RWPE1 (cell line): ENCODE data around the gene ZCCHC14.

Experiments
- CTCF ChIA-PET: fragments of 350-600 bp; sonication (Branson Sonifier 250); formaldehyde crosslinking; extraction: SDS; loops from one replicate; lab custom pipeline; 2021; lab: Yijun Ruan, JAX
- POLR2A ChIA-PET: fragments of 400-600 bp; formaldehyde crosslinking; extraction: SDS; loops from one replicate; lab custom pipeline; 2020; ENCODE audit warnings: antibody characterized with exemption; ENCODE audit not compliant: low non-redundant PET; lab: Yijun Ruan, JAX
- DNase-seq: peaks from one replicate; pipeline ENCODE4 v3.0.0; 2012; ENCODE audit warnings: low spot score
- H3K27ac ChIP-seq: fragments of 450-650 bp; 2 replicates; pipeline ENCODE4 v1.5.1; 2017
- CTCF ChIP-seq: fragments of 450-650 bp; conservative IDR thresholded peaks from 2 replicates; pipeline ENCODE4 v1.5.1; 2017; ENCODE audit warnings: low read depth, mild to moderate bottlenecking

ZCCHC14 gene

GRCh38 chr16:87422106-87422505 lies 70.7 kb downstream of the ZCCHC14 start:
- POLR2A ChIA-PET: no interaction called here
- DNase-seq: no peak
- no peak for TF ChIP-seq CTCF
- CTCF ChIA-PET: interaction anchor here (0.6 kb wide), 1 partner anchor 52 kb away, joined by 3 read pairs; no protein-coding TSS in a partner anchor
- no peak overlapping the region for H3K27ac ChIP-seq

DNA sequence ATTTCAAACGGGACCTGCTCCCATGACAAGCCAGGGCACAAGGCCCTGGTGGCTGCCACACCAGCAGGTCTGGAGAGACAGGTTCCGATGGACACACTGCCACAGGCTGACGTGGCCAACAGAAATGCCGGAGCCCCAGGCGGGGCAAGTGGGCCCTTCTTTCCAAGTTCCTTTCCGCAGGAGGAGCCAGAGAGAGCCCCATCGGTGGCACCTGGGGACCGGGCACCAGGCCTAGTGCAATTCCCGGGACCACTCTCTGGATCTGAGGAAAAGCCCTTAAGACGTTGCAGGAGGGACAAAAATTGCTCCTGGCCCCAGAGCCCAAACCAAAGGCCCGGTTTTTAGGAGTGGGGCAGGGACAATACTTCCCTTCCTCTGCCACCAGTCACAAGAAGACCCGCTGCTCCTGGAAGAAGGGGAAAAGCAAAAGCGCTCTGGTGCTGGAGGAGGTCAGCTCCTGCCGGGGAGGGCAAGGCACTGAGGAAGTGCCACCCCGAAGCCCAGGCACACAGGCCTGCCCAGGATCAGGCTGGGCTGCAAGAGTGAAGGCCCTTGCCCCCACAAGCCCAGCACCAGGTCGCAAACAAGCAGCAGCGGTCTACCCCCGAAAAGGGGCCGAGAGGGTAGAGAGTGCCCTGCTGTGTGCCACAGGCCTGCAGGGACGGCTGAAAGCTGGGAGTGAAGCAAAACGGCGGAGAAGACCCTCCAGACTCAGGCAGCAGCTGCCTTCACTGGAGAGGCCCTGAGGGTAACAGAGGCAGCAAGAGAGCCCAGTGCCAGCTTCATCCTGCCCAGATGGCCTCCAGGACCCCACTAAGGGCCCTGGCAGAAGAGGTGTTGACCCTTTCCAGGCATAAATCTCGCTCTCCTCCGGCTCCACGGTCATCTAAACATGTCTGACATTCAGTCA lies 71.6 kb downstream of the ZCCHC14 start:
- ChIA-PET CTCF (no interaction called here), POLR2A (no interaction called here)
- DNase-seq: no peak
- TF ChIP-seq CTCF: no peak
- H3K27ac ChIP-seq: no peak overlapping the region

DNA sequence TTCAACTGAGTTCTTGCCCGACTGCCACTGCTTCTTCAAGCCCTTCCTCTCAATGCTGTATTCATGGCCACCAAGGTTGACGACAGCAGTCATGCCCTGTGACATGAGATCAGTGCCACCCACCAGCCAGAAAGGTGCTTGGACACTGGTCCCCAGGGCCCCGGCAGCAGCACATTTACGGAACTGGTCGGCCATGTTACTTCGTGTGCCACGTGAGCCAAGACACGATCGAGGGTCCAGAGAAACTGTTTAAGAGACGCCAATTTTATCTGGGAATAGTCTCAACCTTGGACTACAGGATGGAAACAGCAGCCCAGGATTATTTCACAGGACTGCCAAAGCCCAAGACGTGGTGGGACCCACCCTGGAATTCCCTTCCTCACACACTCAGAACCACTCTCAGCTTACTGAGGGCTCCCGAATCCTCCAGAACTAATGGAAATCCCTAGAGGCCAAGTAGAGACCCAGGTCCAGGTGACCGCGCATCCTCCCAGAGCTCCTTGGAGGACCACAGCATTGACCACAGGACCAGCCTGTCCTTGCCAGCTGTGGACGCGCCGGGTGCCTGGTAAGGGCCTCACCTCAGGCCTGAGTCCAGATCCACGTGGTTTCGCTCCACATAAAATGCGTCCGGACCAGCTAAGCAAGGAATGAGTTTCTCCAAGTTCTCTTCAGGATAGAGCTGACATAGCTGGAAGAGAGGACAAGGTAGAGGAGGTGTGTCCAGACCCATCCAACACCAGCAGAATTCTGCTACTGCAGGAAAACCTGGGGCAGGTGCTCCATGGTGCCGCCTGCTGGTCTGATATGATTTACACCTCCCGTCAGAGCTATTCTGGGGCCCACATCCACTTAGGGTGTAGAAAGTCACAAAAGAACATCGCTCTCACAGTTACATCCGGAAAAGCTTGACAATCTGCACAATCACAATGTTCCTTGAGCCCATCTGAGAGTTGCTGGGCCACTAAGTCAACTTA lies 72.5 kb downstream of the ZCCHC14 start:
- TF ChIP-seq CTCF: no peak
- ChIA-PET CTCF (interaction anchor here (0.7 kb wide), 1 partner anchor 95 kb away, joined by 3 read pairs; no protein-coding TSS in a partner anchor), POLR2A (no interaction called here)
- H3K27ac ChIP-seq: no peak overlapping the region
- DNase-seq: no peak

- no peak for TF ChIP-seq CTCF
- CTCF ChIA-PET: no interaction called here
- no peak for DNase-seq
- no peak overlapping the region for H3K27ac ChIP-seq
- POLR2A ChIA-PET: no interaction called here
Observed at GRCh38 chr16:87418644-87419043, 74.2 kb downstream of the ZCCHC14 start.

DNA sequence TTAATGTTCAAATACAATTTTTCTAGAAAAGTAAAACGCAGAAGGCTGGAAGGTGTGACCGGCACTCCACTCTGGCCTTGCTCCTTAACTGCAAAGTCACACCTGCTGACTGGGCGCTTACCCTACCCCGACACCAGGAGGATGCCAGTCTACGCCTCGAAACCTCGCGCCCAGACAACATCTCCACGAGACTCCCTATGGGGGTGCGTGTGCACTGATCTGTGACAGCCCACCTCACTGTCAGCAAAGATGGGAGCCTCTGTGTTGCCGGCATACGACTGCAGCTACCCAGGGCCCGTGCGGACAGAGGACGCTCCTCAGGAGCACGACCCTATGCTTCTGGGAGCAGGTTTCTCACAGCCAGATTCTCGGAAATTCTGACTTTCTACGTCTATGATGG lies 74.6 kb downstream of the ZCCHC14 start:
- DNase-seq: no peak
- CTCF ChIA-PET: interaction anchor here (2.8 kb wide), 1 partner anchor 218 kb away, joined by 35 read pairs; no protein-coding TSS in a partner anchor
- no peak overlapping the region for H3K27ac ChIP-seq
- no peak for TF ChIP-seq CTCF
- POLR2A ChIA-PET: no interaction called here

DNA sequence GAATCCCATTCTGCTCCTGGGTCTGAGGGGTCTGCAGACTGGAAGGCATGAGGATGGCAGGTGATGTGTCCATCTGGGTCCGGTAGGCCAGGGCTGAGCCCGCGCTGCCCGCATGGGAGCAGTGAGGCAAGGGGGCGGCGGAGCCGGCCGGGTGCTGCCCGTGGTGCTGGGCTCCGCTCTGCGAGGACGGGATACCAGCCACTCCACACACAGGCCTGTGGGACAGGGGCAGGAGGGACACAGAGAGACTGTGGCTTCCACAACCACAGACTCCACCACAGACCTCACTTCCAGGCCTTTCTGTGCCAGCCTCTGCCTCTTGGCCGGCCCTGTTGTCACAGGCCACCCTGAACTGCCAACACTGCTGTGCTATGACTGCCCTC lies 75.3 kb downstream of the ZCCHC14 start:
- no peak for DNase-seq
- no peak for TF ChIP-seq CTCF
- CTCF ChIA-PET: interaction anchor here (0.6 to 2.8 kb wide), 5 partner anchors 9 to 296 kb away, joined by 3 to 35 read pairs (median 6); no protein-coding TSS in a partner anchor
- peak overlapping the region; percentile 29 for H3K27ac ChIP-seq
- POLR2A ChIA-PET: no interaction called here
